GM12874 (cell line): ENCODE measurements around the gene SLC52A1.

Experiments used
- CTCF ChIP-seq: IDR thresholded peaks from 2 replicates; pipeline ENCODE4 v1.5.1; 2011; ENCODE audit warnings: low read depth, mild to moderate bottlenecking, control low read depth, low read length, moderate library complexity; ENCODE audit not compliant: insufficient read depth

The SLC52A1 gene

GRCh38 chr17:5011928-5012327, 23.3 kb downstream of the SLC52A1 start:
- TF ChIP-seq CTCF = no peak

- no peak for TF ChIP-seq CTCF
Observed at GRCh38 chr17:5003214-5003867, 31.9 kb downstream of the SLC52A1 start.

- no peak for TF ChIP-seq CTCF
Observed at GRCh38 chr17:5002121-5002788, 33.0 kb downstream of the SLC52A1 start.

GRCh38 chr17:5000237-5000639, 35.0 kb downstream of the SLC52A1 start:
- TF ChIP-seq CTCF = no peak

- TF ChIP-seq CTCF = no peak
Observed at GRCh38 chr17:4999430-5000093, 35.7 kb downstream of the SLC52A1 start.

- TF ChIP-seq CTCF = no peak
Observed at GRCh38 chr17:4998732-4999429, 36.3 kb downstream of the SLC52A1 start.
